GM12875 (cell line): ENCODE results near the gene NT5DC4.
"Not testable (repeated sequence)": the region's sequence is repeated elsewhere in the genome, so short reads cannot be mapped to it uniquely, and the experiment has no call there.

Source experiments
- H3K4me3 ChIP-seq: one replicate; pipeline ENCODE4 v1.5.1; 2011; ENCODE audit warnings: low read depth, low read length, control low read depth
- TF ChIP-seq, protein P1 (sequence below): IDR thresholded peaks from 2 replicates; pipeline ENCODE4 v1.5.1; 2011; ENCODE audit warnings: low read depth, mild to moderate bottlenecking, control low read depth, inconsistent platforms, low read length, moderate library complexity, borderline replicate concordance; ENCODE audit not compliant: insufficient read depth

Gene NT5DC4

DNA sequence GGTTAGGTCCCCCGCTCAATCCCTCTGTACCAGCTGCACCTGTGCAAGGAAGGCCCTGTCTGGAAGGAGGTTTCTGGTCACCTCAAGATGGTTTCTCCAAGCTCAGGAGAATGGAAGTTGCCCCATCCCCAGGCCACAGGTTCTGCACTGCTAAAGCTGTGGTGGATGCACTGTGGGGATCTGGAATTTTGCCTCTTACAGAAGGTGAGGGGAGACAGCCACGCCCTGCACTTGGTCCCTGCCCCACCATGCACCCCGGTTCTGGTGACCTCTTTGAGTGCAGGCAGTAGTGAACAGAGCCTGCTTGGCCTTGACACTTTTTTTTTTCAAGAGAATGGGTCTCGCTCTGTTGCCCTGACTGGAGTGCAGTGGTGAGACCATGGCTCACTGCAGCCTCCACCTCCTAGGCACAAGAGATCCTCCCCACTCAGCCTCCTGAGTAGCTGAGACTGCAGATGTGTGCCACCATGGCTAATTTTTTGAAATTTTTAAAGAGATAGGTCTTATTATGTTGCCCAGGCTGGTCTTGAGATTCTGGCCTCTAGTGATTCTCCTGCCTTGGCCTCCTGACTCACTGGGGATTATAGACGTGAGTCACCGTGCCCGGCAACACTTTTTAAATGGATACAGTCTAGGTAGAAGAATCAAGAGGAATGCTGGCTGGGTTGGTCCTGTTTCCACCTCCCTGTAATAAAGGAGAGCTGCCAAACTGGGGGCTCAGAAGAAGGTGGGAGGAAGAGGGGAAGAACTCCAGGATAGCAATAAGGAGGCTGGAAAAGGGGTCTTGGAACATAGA is 5.8 kb upstream of the NT5DC4 start:
- no peak overlapping the region for H3K4me3 ChIP-seq
- TF ChIP-seq, protein P1, sequence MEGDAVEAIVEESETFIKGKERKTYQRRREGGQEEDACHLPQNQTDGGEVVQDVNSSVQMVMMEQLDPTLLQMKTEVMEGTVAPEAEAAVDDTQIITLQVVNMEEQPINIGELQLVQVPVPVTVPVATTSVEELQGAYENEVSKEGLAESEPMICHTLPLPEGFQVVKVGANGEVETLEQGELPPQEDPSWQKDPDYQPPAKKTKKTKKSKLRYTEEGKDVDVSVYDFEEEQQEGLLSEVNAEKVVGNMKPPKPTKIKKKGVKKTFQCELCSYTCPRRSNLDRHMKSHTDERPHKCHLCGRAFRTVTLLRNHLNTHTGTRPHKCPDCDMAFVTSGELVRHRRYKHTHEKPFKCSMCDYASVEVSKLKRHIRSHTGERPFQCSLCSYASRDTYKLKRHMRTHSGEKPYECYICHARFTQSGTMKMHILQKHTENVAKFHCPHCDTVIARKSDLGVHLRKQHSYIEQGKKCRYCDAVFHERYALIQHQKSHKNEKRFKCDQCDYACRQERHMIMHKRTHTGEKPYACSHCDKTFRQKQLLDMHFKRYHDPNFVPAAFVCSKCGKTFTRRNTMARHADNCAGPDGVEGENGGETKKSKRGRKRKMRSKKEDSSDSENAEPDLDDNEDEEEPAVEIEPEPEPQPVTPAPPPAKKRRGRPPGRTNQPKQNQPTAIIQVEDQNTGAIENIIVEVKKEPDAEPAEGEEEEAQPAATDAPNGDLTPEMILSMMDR: no peak

DNA sequence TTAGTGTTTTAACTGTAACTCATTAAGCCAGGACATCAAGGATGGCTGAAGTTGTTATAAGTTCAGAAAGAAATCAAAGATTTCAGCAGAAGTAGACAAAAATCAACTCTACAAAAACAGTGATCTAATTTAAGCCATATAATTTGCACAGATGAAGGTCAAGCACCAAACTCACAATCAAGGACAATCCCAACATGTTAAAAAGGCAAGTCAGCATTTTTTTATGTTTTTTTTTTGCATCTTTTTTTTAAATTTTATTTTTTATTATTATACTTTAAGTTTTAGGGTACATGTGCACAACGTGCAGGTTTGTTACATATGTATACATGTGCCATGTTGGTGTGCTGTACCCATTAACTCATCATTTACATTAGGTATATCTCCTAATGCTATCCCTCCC is 4.7 kb upstream of the NT5DC4 start:
- H3K4me3 ChIP-seq: not testable (repeated sequence)

DNA sequence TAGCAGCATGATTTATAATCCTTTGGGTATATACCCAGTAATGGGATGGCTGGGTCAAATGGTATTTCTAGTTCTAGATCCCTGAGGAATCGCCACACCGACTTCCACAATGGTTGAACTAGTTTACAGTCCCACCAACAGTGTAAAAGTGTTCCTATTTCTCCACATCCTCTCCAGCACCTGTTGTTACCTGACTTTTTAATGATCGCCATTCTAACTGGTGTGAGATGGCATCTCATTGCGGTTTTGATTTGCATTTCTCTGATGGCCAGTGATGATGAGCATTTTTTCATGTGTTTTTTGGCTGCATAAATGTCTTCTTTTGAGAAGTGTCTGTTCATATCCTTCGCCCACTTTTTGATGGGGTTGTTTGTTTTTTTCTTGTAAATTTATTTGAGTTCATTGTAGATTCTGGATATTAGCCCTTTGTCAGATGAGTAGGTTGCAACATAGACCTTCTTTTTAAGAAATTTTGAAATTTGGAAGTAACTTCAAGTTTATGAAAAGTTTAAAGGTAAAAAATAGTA is 3.9 kb upstream of the NT5DC4 start:
- H3K4me3 ChIP-seq: not testable (repeated sequence)

DNA sequence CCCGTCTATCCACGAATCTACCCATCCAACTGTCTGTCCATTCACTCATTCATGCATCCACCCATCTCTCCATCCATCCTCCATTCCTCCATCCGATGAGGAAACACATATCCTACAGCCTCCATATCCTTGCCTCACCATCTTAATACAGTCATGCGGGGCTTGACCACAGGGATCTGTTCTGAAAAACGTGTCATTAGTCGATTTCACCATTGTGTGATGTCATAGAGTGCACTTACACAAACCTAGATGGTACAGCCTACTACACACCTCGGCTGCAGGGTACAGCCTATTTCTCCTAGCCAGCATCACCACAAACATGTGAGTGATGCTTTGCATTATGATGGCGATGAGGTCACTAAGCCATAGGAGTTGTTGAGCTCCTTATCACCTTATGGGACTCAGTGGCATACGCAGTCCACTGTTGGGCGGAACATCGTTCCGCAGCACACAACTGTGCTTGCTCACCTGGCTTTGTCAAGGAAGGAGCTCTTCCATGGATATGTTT is 1.9 kb upstream of the NT5DC4 start:
- no peak overlapping the region for H3K4me3 ChIP-seq
- TF ChIP-seq, protein P1: no peak

DNA sequence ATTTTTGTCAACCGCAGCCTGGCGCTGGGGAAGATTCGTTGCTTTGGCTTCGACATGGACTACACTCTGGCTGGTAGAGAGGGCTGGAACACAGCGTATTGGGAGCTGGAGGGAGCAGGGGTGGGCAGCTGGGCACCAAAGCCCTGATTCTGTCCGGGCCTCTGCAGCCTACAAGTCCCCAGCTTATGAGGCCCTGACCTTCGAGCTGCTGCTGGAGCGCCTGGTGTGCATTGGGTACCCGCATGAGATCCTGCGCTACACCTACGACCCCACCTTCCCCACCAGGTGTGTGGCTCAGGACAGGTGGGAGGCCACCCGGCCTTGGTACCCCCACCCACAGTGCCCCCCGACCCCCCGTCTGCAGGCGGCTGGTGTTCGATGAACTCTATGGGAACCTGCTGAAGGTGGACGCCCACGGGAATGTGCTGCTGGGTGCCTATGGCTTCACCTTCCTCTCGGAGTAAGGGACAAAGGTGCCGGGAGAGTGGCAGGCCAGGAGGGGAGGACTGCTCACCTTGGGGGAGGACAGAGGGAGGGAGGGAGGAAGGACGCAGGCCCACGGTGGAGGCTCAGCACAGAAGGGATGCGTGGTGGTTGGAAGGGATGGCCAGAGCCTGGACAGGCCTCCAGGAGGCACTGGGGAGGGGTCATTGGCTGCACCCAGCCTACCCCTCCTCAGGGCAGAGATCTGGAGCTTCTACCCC is 1.2 kb downstream of the NT5DC4 start:
- TF ChIP-seq, protein P1: no peak
- H3K4me3 ChIP-seq: no peak overlapping the region

DNA sequence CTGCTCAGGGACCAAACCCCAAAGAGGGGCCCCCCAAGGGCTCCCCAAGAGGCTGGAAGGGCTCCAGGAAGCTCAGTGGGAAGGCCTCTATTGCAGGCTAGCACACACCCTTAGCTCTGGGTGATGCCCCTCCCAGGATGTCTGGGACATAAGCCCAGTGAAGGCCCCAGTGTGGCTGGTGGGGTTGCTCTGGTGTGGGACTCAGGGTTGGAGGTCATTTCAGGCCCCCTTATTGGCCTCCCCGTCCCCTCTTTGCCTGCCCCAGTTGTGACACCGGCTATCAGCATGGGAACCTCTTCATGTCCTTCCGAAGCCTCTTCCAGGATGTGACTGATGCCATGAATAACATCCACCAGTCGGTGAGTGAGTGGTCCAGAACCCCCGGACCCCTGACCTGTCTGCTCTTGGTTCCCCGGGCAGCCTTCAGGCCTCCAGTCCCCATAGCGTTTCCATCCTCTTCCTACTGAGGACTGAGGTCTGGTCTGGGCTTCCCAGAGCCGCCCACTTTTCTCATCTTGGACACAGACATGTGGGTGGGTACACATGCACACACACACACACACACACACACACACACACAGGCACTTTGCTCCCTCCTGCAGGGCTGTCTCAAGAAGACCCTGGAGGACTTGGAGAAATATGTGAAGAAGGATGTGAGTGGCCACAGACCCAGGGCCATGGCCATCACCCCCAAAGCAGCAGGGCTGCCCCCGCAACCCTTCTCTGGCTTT is 2.2 kb downstream of the NT5DC4 start:
- H3K4me3 ChIP-seq: no peak overlapping the region
- TF ChIP-seq, protein P1: no peak

DNA sequence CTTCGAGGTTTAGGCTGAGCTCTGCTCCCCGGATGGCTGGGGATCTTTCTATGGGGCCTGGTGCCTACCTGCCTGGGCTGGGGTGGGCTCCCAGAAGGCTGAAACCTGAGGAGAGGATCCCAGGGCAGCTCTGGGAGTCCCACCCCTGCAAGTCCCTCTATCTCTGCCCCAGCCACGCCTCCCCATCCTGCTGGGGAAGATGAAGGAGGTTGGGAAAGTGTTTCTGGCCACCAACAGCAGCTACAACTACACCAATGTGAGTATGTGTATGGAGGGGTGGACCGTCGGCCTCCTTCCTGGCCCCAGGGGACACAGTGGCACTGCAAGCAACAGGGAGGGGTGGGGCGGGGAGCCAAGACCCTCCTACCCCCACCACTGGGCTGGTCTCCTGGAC is 2.7 kb downstream of the NT5DC4 start:
- no peak overlapping the region for H3K4me3 ChIP-seq
- TF ChIP-seq, protein P1: no peak

DNA sequence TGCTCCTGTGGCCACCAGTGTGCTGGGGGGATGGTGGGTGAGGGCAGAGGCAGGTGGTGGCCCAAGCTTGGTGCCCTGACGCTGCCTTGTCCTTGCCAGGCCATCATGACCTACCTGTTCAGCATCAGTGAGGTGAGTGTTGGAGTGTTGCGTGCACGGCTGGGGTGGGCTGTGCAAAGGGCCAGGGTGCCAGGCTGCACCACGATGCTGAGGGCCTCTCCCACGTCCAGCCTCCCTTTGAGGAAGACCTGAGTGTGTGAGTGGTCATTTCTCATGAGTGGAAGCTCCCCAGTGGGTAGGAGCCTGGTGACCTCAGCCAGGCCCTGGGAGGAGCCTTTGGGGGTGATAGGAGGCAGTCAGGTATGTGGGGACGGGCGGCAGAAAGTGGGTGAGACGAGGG is 3.2 kb downstream of the NT5DC4 start:
- TF ChIP-seq, protein P1: no peak
- no peak overlapping the region for H3K4me3 ChIP-seq
